ENCODE measurements around the gene BCL2L12. TPM values are rescaled to one million over a fixed set of nuclear protein-coding genes. Genes with fewer than 3 reads are reported as not detected.

The BCL2L12 gene
- total and polyA plus RNA-seq, 2 donors (not counting 1 experiment from before 2014, with no cell fraction given) = 19.9 to 22.1 TPM

GRCh38 chr19:49637821-49638738, 27.7 kb upstream of the BCL2L12 start:
- H3K27me3 Mint-ChIP-seq = no peaks in the 10 kb centered on the region
- Histone ChIP-seq H3K4me3 (ENCODE audit: control extremely low read depth in 1 of 5, extremely low read depth in 1 of 5, insufficient read depth in 1 of 5, low read depth in 2 of 5, low read length in 4 of 5) (no peak overlapping the region), H3K27ac (ENCODE audit: low read length in 2 of 2) (no peak overlapping the region), H4K20me1 (ENCODE audit: control insufficient read depth, insufficient read depth, low read length, poor library complexity, severe bottlenecking) (no peaks in the 10 kb centered on the region), H3K4me2 (replicated peaks; ENCODE audit: low read depth, low read length, poor library complexity, severe bottlenecking) (peak overlapping the region; percentile 52), H2AFZ (ENCODE audit: insufficient read depth, low read depth, low read length, poor library complexity, severe bottlenecking) (no peak overlapping the region), H3K79me2 (ENCODE audit: control insufficient read depth, insufficient read depth, low read length) (peaks cover 22% of the 10 kb centered on the region), H3K9ac (ENCODE audit: low read length) (no peak overlapping the region), H3K36me3 (replicated peaks in 1 of 2; ENCODE audit: control extremely low read depth in 1 of 2, control insufficient read depth in 1 of 2, extremely low read depth in 1 of 2, insufficient read depth in 2 of 2, low read length in 1 of 2) (no peaks in the 10 kb centered on the region), H3K4me1 (ENCODE audit: control insufficient read depth in 2 of 2, insufficient read depth in 2 of 2, low read length in 2 of 2) (peaks cover 31 to 39% of the 10 kb centered on the region in 2 donors), H3K9me3 (ENCODE audit: control extremely low read depth in 1 of 3, control insufficient read depth in 2 of 3, insufficient read depth in 1 of 3, low read length in 2 of 3) (no peaks in the 10 kb centered on the region), H3K27me3 (replicated peaks in 1 of 4; ENCODE audit: control extremely low read depth in 1 of 4, control insufficient read depth in 3 of 4, insufficient read depth in 4 of 4, low read length in 3 of 4) (no peaks in the 10 kb centered on the region)
- CTCF ChIA-PET = interaction anchor here (0.6 kb wide), 1 partner anchor 312 kb away, joined by 3 read pairs; no protein-coding TSS in a partner anchor
- intact Hi-C loops (cut with micrococcal nuclease) = no loop called here
- no peaks in the 10 kb centered on the region for H3K9me3 Mint-ChIP-seq (ENCODE audit: insufficient read depth)
- POLR2A ChIA-PET = interaction anchor here (0.6 kb wide), 1 partner anchor 196 kb away, joined by 3 read pairs; no protein-coding TSS in a partner anchor
- ATAC-seq (ENCODE audit: low read depth) = no peak
- no peak for TF ChIP-seq EZH2 (IDR thresholded peaks at IDR 0.05; ENCODE audit: borderline replicate concordance, insufficient read depth, low read depth, low read length, poor library complexity, severe bottlenecking)
- TF ChIP-seq, protein P1, sequence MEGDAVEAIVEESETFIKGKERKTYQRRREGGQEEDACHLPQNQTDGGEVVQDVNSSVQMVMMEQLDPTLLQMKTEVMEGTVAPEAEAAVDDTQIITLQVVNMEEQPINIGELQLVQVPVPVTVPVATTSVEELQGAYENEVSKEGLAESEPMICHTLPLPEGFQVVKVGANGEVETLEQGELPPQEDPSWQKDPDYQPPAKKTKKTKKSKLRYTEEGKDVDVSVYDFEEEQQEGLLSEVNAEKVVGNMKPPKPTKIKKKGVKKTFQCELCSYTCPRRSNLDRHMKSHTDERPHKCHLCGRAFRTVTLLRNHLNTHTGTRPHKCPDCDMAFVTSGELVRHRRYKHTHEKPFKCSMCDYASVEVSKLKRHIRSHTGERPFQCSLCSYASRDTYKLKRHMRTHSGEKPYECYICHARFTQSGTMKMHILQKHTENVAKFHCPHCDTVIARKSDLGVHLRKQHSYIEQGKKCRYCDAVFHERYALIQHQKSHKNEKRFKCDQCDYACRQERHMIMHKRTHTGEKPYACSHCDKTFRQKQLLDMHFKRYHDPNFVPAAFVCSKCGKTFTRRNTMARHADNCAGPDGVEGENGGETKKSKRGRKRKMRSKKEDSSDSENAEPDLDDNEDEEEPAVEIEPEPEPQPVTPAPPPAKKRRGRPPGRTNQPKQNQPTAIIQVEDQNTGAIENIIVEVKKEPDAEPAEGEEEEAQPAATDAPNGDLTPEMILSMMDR (IDR thresholded peaks at IDR 0.05) = no peak
- 24% methylated on average over 15 of the region's 19 CpGs for WGBS (ENCODE audit: insufficient coverage)
- peak overlapping the region; percentile 73 for H3K4me3 Mint-ChIP-seq
- no peak for DNase-seq
- H3K4me1 Mint-ChIP-seq = peaks cover 36% of the 10 kb centered on the region
- peak overlapping the region; percentile 46 for H3K27ac Mint-ChIP-seq

All from B cell (primary cell).